GM18858 (cell line): ENCODE results near the gene MTG1.

Experiments used
- ATAC-seq: cut with Tn5 transposase; IDR thresholded peaks from one replicate; pipeline ENCODE4 v1.9.1; 2021; ENCODE audit not compliant: unreplicated experiment

MTG1 gene

GRCh38 chr10:133394064-133394663, at the start of gene MTG1:
Gene MTG1 (plus strand): TSS chr10:133394157. CDS start chr10:133394221, 64 bp downstream.
- ATAC-seq = peak; percentile 47

- no peak for ATAC-seq
These were observed 49.7 kb upstream of the MTG1 start for GRCh38 chr10:133344236-133344635.

- no peak for ATAC-seq
These were observed 47.5 kb upstream of the MTG1 start for GRCh38 chr10:133346413-133346812.

- ATAC-seq = no peak
These were observed 46.0 kb upstream of the MTG1 start for GRCh38 chr10:133347710-133348517.

GRCh38 chr10:133349160-133349568, 44.8 kb upstream of the MTG1 start:
- ATAC-seq = no peak

GRCh38 chr10:133349577-133350011, 44.4 kb upstream of the MTG1 start:
- no peak for ATAC-seq

GRCh38 chr10:133350283-133350949, 43.5 kb upstream of the MTG1 start:
- ATAC-seq = no peak

GRCh38 chr10:133350950-133351329, 43.0 kb upstream of the MTG1 start:
- ATAC-seq = no peak

GRCh38 chr10:133351408-133352318, 42.3 kb upstream of the MTG1 start:
- no peak for ATAC-seq

GRCh38 chr10:133353202-133353959, 40.6 kb upstream of the MTG1 start:
- ATAC-seq = no peak

GRCh38 chr10:133353988-133354605, 39.9 kb upstream of the MTG1 start:
- ATAC-seq = no peak

- no peak for ATAC-seq
These were observed 39.2 kb upstream of the MTG1 start for GRCh38 chr10:133354672-133355240.

- ATAC-seq = no peak
These were observed 38.7 kb upstream of the MTG1 start for GRCh38 chr10:133355266-133355665.

GRCh38 chr10:133355991-133356390, 38.0 kb upstream of the MTG1 start:
- ATAC-seq = no peak

- ATAC-seq = no peak
These were observed 37.2 kb upstream of the MTG1 start for GRCh38 chr10:133356549-133357284.

- peak; percentile 58 for ATAC-seq
These were observed 36.4 kb upstream of the MTG1 start, which contains the start of gene FUOM for GRCh38 chr10:133357285-133358161. Gene FUOM (minus strand): TSS chr10:133358019. CDS start chr10:133358007, 12 bp downstream.

GRCh38 chr10:133358162-133358924, 35.6 kb upstream of the MTG1 start:
- no peak for ATAC-seq
